Measurements from ENCODE around the gene ZNF624.

ZNF624 gene

DNA sequence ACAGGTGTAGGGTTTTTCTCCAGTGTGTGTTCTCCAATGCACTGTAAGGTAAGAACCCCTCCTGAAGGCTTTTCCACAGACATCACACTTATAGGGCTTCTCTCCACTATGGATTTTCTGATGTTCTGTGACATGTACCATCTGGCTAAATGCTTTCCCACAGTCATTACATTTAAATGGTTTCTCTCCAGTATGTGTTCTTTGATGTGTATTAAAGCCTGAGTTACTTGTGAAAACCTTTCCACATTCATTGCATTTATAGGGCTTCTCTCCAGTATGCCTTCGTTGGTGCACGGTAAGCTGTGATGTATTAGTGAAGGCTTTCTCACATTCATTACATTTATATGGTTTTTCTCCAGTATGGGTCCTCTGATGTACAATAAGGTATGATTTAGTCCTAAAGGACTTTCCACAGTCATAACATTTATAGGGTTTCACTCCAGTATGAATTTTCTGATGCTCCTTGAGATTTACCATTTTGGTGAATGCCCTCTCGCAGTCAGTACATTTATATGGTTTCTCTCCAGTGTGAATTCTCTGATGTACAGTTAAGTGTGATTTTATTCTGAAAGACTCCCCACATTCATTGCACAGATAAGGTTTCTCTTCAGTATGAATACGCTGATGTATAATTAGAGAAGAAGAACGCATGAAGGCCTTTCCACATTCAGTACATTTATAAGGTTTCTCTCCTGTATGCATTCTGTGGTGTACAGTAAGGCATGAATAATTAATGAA is 30.9 kb downstream of the ZNF624 start:
- no peak for DNase-seq (ENCODE audit: low read depth, low spot score)
- Histone ChIP-seq H3K4me3 (ENCODE audit: insufficient read length, low read depth) (no peak overlapping the region), H3K36me3 (ENCODE audit: insufficient read depth, insufficient read length, low read length) (no peaks in the 10 kb centered on the region)

GRCh38 chr17:16617481-16618060 is 36.1 kb downstream of the ZNF624 start:
- Histone ChIP-seq H3K9ac (ENCODE audit: insufficient read length, low read depth) (no peak overlapping the region), H3K4me3 (ENCODE audit: insufficient read length, low read depth) (no peak overlapping the region), H3K36me3 (ENCODE audit: insufficient read depth, insufficient read length, low read length) (no peaks in the 10 kb centered on the region), H3K27me3 (ENCODE audit: insufficient read depth, insufficient read length) (no peaks in the 10 kb centered on the region), H3K4me1 (ENCODE audit: insufficient read depth, insufficient read length) (no peaks in the 10 kb centered on the region), H3K9me3 (ENCODE audit: insufficient read depth, low read length) (peaks cover 56% of the 10 kb centered on the region)
- no peak for TF ChIP-seq ZNF274 (IDR thresholded peaks at IDR 0.05; ENCODE audit: low read depth, low read length)
- no peak for TF ChIP-seq YY1 (IDR thresholded peaks at IDR 0.05; ENCODE audit: insufficient read depth, insufficient read length)
- no peak for TF ChIP-seq SUZ12 (IDR thresholded peaks at IDR 0.05; ENCODE audit: extremely low read depth, insufficient read depth, insufficient read length)
- DNase-seq (ENCODE audit: low read depth, low spot score), result no peak

More for the DNA sequence above, 30.9 kb downstream of the ZNF624 start:
- no peaks in the 10 kb centered on the region for H3K27me3 ChIP-seq (ENCODE audit: insufficient read depth, insufficient read length)
- no peaks in the 10 kb centered on the region for H3K4me1 ChIP-seq (ENCODE audit: insufficient read depth, insufficient read length)
- peaks cover 93% of the 10 kb centered on the region for H3K9me3 ChIP-seq (ENCODE audit: insufficient read depth, low read length)
- TF ChIP-seq SUZ12 (IDR thresholded peaks at IDR 0.05; ENCODE audit: extremely low read depth, insufficient read depth, insufficient read length) (no peak), ZNF274 (IDR thresholded peaks at IDR 0.05; ENCODE audit: low read depth, low read length) (peak; percentile 85)
- H3K9ac ChIP-seq (ENCODE audit: insufficient read length, low read depth), result no peak overlapping the region

DNA sequence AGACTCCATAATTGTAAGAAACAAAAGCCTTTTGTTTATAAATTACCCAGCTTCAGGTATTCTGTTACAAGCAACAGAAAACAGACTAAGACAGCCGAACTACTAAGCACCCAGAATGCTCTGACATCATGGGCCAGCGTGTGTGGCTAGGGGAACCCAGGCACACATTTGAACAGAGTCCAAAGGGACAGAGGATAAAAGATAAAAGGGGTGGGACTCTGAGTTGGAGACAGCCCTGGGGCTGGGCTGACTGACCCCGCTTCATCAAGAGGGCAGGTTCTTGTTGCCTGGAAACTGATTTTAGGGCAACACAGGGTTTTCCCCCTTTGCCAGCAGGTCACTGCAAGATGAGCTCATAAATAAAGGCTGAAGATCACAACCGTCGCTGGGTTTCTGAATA is 54.1 kb downstream of the ZNF624 start:
- Histone ChIP-seq H3K27me3 (ENCODE audit: insufficient read depth, insufficient read length) (no peaks in the 10 kb centered on the region), H3K4me3 (ENCODE audit: insufficient read length, low read depth) (no peak overlapping the region), H3K4me1 (ENCODE audit: insufficient read depth, insufficient read length) (no peaks in the 10 kb centered on the region), H3K9me3 (ENCODE audit: insufficient read depth, low read length) (no peaks in the 10 kb centered on the region; the same call in 1 of the 2 replicates), H3K9ac (ENCODE audit: insufficient read length, low read depth) (no peak overlapping the region), H3K36me3 (ENCODE audit: insufficient read depth, insufficient read length, low read length) (no peaks in the 10 kb centered on the region)
- TF ChIP-seq YY1 (IDR thresholded peaks at IDR 0.05; ENCODE audit: insufficient read depth, insufficient read length) (no peak), SUZ12 (IDR thresholded peaks at IDR 0.05; ENCODE audit: extremely low read depth, insufficient read depth, insufficient read length) (no peak), ZNF274 (IDR thresholded peaks at IDR 0.05; ENCODE audit: low read depth, low read length) (no peak)
- DNase-seq (ENCODE audit: low read depth, low spot score), result no peak

GRCh38 chr17:16593356-16594102 is 60.1 kb downstream of the ZNF624 start:
- Histone ChIP-seq H3K4me1 (ENCODE audit: insufficient read depth, insufficient read length) (no peaks in the 10 kb centered on the region), H3K9ac (ENCODE audit: insufficient read length, low read depth) (no peak overlapping the region), H3K36me3 (ENCODE audit: insufficient read depth, insufficient read length, low read length) (no peaks in the 10 kb centered on the region), H3K9me3 (ENCODE audit: insufficient read depth, low read length) (0 out of 2 replicates have a peak, but pooled peaks cover 3% of the 10 kb centered on the region), H3K4me3 (ENCODE audit: insufficient read length, low read depth) (no peak overlapping the region), H3K27me3 (ENCODE audit: insufficient read depth, insufficient read length) (peaks cover 6% of the 10 kb centered on the region)
- DNase-seq (ENCODE audit: low read depth, low spot score), result no peak
- TF ChIP-seq ZNF274 (IDR thresholded peaks at IDR 0.05; ENCODE audit: low read depth, low read length), result no peak
- no peak for TF ChIP-seq YY1 (IDR thresholded peaks at IDR 0.05; ENCODE audit: insufficient read depth, insufficient read length)
- TF ChIP-seq SUZ12 (IDR thresholded peaks at IDR 0.05; ENCODE audit: extremely low read depth, insufficient read depth, insufficient read length), result no peak

DNA sequence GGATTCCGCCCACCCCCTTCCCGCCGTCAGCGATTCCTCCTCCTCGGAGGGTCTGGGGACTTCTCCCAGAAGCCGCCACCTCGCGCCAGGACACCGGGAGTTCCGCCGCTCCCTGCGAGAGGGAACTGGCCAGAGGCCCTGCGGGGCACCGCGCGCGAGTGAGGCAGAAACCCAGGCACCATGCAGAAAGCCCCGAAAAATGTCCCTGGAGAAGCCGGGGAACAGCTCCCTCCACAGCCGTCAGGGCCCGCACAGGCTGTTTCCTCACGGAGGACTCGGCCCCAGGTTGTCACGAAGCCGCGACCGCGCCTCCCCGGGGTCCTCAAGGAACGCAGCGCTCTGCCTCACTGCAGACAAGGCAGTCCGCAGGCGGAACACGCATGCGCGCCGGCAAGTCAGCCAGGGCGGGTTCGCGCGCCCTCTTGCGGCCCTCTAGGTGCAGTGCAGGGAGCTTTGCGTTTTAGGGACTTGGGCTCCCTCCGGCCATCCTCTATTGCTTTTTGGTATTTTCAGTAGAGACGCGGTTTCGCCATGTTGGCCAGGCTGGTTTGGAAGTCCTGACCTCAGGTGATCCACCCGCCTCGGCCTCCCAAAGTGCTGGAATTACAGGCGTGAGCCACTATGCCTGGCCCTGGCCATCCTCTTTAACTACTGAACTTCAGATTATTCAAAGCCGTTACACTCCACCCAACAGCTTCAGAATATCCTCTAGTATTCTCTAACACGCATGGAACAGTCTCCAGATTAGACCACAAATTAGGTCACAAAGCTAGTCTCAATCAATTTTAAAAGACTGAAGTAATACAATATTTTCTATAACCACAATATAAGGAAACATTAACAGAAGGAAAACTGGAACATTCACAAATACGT is 64.3 kb downstream of the ZNF624 start:
- DNase-seq (ENCODE audit: low read depth, low spot score), result peak; percentile 63
- H3K4me1 ChIP-seq (ENCODE audit: insufficient read depth, insufficient read length), result no peaks in the 10 kb centered on the region
- peak overlapping the region; percentile 73 for H3K4me3 ChIP-seq (ENCODE audit: insufficient read length, low read depth)
- no peak for TF ChIP-seq YY1 (IDR thresholded peaks at IDR 0.05; ENCODE audit: insufficient read depth, insufficient read length)
- no peak for TF ChIP-seq SUZ12 (IDR thresholded peaks at IDR 0.05; ENCODE audit: extremely low read depth, insufficient read depth, insufficient read length)
- no peak for TF ChIP-seq ZNF274 (IDR thresholded peaks at IDR 0.05; ENCODE audit: low read depth, low read length)
- H3K36me3 ChIP-seq (ENCODE audit: insufficient read depth, insufficient read length, low read length), result no peaks in the 10 kb centered on the region
- peak overlapping the region; percentile 70 for H3K9ac ChIP-seq (ENCODE audit: insufficient read length, low read depth)
- H3K9me3 ChIP-seq (ENCODE audit: insufficient read depth, low read length), result 0 out of 2 replicates have a peak, but pooled peaks cover 3% of the 10 kb centered on the region
- peaks cover 15% of the 10 kb centered on the region for H3K27me3 ChIP-seq (ENCODE audit: insufficient read depth, insufficient read length)

DNA sequence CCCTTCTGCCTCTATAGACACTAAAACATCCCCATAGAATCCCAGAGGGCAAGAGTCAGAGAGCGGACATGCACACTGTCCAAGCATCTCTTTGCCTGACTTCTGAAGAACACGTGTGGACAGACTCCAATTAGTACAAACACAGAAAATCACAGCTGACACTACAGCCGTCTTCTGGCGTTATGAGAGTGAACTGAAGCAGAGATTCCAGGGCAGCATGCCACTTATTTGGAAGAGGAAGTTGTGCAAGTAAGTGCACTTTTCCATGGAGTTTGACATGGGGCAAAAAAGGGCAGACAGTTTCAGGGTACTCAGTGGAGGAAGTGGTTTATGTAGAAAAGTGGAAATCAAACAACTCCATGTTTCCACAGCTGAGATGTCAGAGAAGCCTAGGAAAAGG is 67.9 kb downstream of the ZNF624 start:
- Histone ChIP-seq H3K36me3 (ENCODE audit: insufficient read depth, insufficient read length, low read length) (no peaks in the 10 kb centered on the region), H3K9me3 (ENCODE audit: insufficient read depth, low read length) (0 out of 2 replicates have a peak, but pooled peaks cover 3% of the 10 kb centered on the region), H3K27me3 (ENCODE audit: insufficient read depth, insufficient read length) (peaks cover 15% of the 10 kb centered on the region), H3K4me1 (ENCODE audit: insufficient read depth, insufficient read length) (no peaks in the 10 kb centered on the region), H3K4me3 (ENCODE audit: insufficient read length, low read depth) (no peak overlapping the region), H3K9ac (ENCODE audit: insufficient read length, low read depth) (no peak overlapping the region)
- no peak for TF ChIP-seq YY1 (IDR thresholded peaks at IDR 0.05; ENCODE audit: insufficient read depth, insufficient read length)
- no peak for TF ChIP-seq ZNF274 (IDR thresholded peaks at IDR 0.05; ENCODE audit: low read depth, low read length)
- no peak for TF ChIP-seq SUZ12 (IDR thresholded peaks at IDR 0.05; ENCODE audit: extremely low read depth, insufficient read depth, insufficient read length)
- no peak for DNase-seq (ENCODE audit: low read depth, low spot score)
